Right kidney (tissue), 9 donors: ENCODE results near the gene CLDN6.
"Not testable (repeated sequence)": the region's sequence is repeated elsewhere in the genome, so short reads cannot be mapped to it uniquely, and the experiment has no call there.

Experiments
- DNase-seq: peaks from one replicate; pipeline ENCODE4 v3.0.0-alpha.2; 2016
- long read RNA-seq, 8 donors: transcript quantifications; one replicate each; lab custom pipeline, GENCODE V29; 2026

Gene CLDN6
- long read RNA-seq, donor 1, transcript CLDN6-201 (2 exons, 1,369 nt) = major isoform, 22 of 22 reads
- long read RNA-seq, donor 1, partial matches to known transcripts = 0 of 22 reads
- long read RNA-seq, donor 1, other reads (novel, unspliced or antisense) = 0 of 22 reads
- long read RNA-seq, donor 2, transcript CLDN6-201 (2 exons, 1,369 nt) = major isoform, 8 of 8 reads
- long read RNA-seq, donor 2, partial matches to known transcripts = 0 of 8 reads
- long read RNA-seq, donor 2, other reads (novel, unspliced or antisense) = 0 of 8 reads
- long read RNA-seq, donor 3, transcript CLDN6-201 (2 exons, 1,369 nt) = major isoform, 5 of 5 reads
- long read RNA-seq, donor 3, partial matches to known transcripts = 0 of 5 reads
- long read RNA-seq, donor 3, other reads (novel, unspliced or antisense) = 0 of 5 reads
- long read RNA-seq, donor 4, transcript CLDN6-201 (2 exons, 1,369 nt) = major isoform, 15 of 15 reads
- long read RNA-seq, donor 4, partial matches to known transcripts = 0 of 15 reads
- long read RNA-seq, donor 4, other reads (novel, unspliced or antisense) = 0 of 15 reads
- long read RNA-seq, donor 5, transcript CLDN6-201 (2 exons, 1,369 nt) = major isoform, 20 of 20 reads
- long read RNA-seq, donor 5, partial matches to known transcripts = 0 of 20 reads
- long read RNA-seq, donor 5, other reads (novel, unspliced or antisense) = 0 of 20 reads
- long read RNA-seq, donor 6, transcript CLDN6-201 (2 exons, 1,369 nt) = major isoform, 17 of 18 reads
- long read RNA-seq, donor 6, partial matches to known transcripts = 0 of 18 reads
- long read RNA-seq, donor 6, other reads (novel, unspliced or antisense) = 0 of 18 reads
- long read RNA-seq, donor 7 = 0 reads
- long read RNA-seq, donor 8, transcript CLDN6-201 (2 exons, 1,369 nt) = major isoform, 17 of 18 reads
- long read RNA-seq, donor 8, partial matches to known transcripts = 0 of 18 reads
- long read RNA-seq, donor 8, other reads (novel, unspliced or antisense) = 0 of 18 reads

- DNase-seq = peak; percentile 64
These were observed at the start of gene CLDN6 for GRCh38 chr16:3017794-3018506. Gene CLDN6 (minus strand): TSS chr16:3018183. CDS start chr16:3016021, 2,162 bp downstream.

GRCh38 chr16:3066440-3066748 lies 48.4 kb upstream of the CLDN6 start:
- DNase-seq = no peak

- DNase-seq = no peak
These were observed 47.9 kb upstream of the CLDN6 start for GRCh38 chr16:3065742-3066439.

GRCh38 chr16:3065069-3065741 lies 47.2 kb upstream of the CLDN6 start, which contains the start of gene IL32:
Gene IL32 (plus strand): TSS chr16:3065640. CDS start chr16:3065812, 172 bp downstream.
- DNase-seq = no peak

- DNase-seq = no peak
These were observed 45.8 kb upstream of the CLDN6 start for GRCh38 chr16:3063625-3064386.

GRCh38 chr16:3062553-3062952 lies 44.6 kb upstream of the CLDN6 start:
- no peak for DNase-seq

GRCh38 chr16:3060339-3061127 lies 42.5 kb upstream of the CLDN6 start:
- no peak for DNase-seq

GRCh38 chr16:3059723-3060242 lies 41.8 kb upstream of the CLDN6 start:
- DNase-seq = no peak

- DNase-seq = peak; percentile 91
These were observed 41.2 kb upstream of the CLDN6 start for GRCh38 chr16:3059041-3059722.

- DNase-seq = no peak
These were observed 40.4 kb upstream of the CLDN6 start for GRCh38 chr16:3058139-3059030.

- no peak for DNase-seq
These were observed 39.5 kb upstream of the CLDN6 start for GRCh38 chr16:3057181-3058138.

GRCh38 chr16:3056336-3057180 lies 38.6 kb upstream of the CLDN6 start:
- no peak for DNase-seq

GRCh38 chr16:3055734-3056115 lies 37.7 kb upstream of the CLDN6 start:
- DNase-seq = not testable (repeated sequence)

- DNase-seq = no peak
These were observed 37.2 kb upstream of the CLDN6 start for GRCh38 chr16:3054965-3055733.

GRCh38 chr16:3053330-3053710 lies 35.3 kb upstream of the CLDN6 start:
- DNase-seq = not testable (repeated sequence)
